Ammon's horn (tissue), 1 donor: ENCODE measurements around the gene TMEM234.

Experiments
- DNase-seq: peaks from one replicate; pipeline ENCODE4 v3.0.0-alpha.2; 2016; ENCODE audit warnings: low spot score

Gene TMEM234

GRCh38 chr1:32178380-32179192 is 43.6 kb downstream of the TMEM234 start:
- no peak for DNase-seq

DNA sequence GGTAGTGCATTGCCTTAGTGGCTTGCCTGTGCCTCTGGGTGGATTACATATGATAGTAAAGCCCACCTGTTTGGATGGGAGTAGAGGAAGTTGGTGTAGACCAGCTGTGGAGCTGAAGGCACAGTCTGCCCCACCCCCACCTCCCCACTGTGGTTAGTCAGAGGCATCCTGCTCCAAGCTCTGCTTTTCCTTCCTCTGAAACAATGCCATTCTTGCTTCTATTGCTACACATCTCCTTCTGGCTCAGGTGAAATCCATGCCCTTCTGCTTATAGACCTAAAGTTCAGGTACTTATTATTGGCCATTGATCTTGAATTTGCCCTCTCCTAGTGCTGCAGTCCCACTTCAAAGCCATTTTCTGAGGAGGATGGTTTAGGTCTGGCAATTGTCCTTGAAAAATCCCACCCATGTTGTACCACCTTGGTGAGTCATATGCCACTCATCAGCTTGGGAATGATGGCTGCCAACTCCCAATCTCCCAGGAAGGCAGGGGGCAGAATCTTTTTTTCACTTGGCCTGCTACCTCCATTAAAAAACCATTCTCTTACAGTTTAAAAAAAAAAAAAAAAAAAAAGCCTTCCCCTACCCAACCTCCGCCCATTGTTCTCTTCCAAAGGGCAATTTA is 49.4 kb downstream of the TMEM234 start:
- DNase-seq, result no peak

DNA sequence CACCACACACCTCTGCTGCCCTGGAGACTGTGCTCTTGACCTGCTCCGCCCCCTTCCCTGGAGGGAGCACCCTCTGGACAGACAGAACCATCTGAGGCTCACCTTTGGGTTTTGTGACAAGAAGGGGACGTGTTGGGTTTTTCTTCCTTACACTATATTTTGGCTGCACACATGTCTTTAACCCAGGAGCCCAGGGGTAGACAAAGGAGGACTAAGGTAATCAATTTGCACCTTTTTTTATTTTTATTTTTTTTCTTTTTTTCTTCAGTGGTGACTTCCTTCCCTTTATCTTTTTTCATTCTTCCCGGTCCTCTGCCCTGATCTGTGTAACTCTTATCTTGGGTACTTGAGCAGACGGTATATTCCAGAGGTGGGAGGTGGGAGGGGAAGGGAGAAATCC is 51.2 kb downstream of the TMEM234 start:
- DNase-seq, result no peak
